Activated gamma-delta T cell (primary cell): ENCODE measurements around the gene PPP1R18.
A peak's percentile ranks its signal among the peaks of the same experiment; 100 is the strongest.
"Not testable (repeated sequence)": the region's sequence is repeated elsewhere in the genome, so short reads cannot be mapped to it uniquely, and the experiment has no call there.

Experiments
- DNase-seq: peaks from one replicate; lab custom pipeline; 2025; lab: John Stamatoyannopoulos, UW
- total RNA-seq, 2 donors: gene quantifications; one replicate each; lab custom pipeline; 2026; lab: John Stamatoyannopoulos, UW

PPP1R18 gene, protein sequence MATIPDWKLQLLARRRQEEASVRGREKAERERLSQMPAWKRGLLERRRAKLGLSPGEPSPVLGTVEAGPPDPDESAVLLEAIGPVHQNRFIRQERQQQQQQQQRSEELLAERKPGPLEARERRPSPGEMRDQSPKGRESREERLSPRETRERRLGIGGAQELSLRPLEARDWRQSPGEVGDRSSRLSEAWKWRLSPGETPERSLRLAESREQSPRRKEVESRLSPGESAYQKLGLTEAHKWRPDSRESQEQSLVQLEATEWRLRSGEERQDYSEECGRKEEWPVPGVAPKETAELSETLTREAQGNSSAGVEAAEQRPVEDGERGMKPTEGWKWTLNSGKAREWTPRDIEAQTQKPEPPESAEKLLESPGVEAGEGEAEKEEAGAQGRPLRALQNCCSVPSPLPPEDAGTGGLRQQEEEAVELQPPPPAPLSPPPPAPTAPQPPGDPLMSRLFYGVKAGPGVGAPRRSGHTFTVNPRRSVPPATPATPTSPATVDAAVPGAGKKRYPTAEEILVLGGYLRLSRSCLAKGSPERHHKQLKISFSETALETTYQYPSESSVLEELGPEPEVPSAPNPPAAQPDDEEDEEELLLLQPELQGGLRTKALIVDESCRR
- total RNA-seq: 188 to 242 reads per million in 2 donors

DNA sequence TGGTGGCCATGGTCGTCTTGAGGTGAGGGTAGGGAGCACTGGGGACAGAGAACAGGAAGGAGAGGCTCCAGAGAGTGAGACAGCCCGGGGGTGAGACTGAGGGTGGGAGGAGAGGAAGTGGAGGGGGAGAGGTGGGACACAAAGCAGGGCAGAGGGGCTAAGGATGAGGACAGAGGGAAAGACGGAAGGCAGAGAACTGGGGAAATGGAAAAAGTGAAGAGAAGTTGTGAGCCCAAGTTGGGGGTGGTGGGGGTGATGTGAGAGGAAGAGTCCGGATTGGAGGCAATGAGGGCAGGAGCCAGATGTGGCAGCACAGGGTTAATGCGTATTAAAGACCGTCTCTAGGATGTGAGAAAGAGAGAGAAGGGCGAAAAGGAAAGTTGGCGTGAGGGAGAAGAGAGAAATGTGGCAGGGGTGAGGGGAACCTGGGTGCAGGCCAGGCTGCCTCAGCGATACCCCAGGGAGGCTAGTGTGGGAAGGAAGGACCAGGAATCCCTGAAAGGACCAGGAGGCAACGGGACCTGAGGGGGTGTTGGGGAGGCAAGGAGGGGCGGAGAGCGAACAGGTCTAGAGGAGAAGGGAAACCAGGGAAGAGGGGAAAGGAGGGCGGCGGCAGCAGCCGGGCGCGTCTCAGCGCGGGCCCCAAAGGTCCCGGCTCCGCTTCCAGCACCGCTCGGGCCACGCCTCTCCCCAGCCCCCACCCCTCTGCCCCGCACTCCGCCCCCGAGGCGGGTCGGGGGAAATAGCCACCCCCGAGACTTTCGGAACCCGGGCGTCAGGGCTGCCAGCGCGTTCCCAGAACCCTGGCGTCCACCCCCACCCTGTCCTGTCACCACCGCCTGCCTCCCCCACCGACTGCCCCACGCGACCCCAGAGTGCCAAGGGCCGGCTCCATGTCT lies at the start of gene PPP1R18:
TSS of gene PPP1R18 (minus strand) at position 637 of the 899 bp plus-strand sequence. CDS start at position 10, 627 bp downstream.
- DNase-seq: peak; percentile 69

DNA sequence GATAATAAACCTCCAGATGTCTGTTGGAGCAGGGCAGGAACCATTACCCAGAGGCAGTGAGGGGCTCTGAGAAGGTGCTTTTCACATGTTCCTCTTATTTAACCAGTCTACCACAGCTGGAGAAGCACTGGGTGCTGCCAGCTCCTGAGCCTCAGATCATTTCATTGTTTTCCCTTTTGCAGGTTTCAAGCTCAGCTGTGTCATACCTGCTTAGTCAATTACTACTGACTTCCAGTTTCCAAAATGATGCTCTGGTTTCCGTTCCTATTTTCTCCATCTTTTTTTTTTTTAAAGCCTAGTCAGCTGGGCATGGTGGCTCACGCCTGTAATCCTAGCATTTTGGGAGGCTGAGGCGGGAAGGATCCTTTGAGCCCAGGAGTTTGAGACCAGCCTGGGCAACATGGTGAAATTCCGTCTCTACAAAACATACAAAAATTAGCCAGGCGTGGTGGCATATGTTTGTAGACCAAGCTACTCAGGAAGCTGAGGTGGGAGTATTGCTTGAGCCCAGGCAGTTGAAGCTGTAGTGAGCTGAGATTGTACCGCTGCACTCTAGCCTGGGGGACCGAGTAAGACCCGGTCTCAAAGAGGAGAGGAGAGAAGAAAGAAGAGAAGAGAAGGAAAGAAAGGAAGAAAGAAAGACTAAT lies 49.3 kb upstream of the PPP1R18 start:
- DNase-seq: no peak

DNA sequence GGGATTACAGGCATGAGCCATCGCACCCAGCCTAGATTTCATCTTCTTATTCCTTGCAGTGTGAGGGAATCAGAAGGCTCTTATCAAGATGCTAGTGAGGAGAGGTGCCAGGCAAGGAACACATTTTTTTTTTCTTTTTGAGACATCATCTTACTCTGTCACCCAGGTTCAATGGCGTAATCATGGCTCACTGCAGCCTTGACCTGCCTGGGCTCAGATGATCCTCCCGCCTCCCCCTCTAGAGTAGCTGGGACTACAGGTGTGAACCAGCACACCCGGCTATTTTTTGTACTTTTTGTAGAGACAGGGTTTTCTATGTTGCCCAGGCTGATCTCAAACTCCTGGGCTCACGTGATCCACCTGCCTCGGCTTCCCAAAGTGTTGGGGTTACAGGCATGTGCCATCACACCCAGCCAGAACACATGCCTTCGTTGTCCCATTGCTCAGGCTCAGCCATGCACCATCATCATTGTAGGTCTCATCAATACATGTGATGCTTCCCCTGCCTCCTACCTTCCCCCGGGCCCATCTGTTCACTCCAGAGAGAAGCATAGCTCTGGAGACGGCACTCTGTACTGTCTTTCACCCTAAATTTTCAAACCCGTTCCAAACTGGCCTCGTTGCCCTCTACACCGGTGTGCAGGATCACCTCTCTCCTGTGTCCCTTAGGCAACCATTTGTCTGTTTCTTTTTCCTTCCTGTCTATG lies 45.9 kb upstream of the PPP1R18 start:
- no peak for DNase-seq

DNA sequence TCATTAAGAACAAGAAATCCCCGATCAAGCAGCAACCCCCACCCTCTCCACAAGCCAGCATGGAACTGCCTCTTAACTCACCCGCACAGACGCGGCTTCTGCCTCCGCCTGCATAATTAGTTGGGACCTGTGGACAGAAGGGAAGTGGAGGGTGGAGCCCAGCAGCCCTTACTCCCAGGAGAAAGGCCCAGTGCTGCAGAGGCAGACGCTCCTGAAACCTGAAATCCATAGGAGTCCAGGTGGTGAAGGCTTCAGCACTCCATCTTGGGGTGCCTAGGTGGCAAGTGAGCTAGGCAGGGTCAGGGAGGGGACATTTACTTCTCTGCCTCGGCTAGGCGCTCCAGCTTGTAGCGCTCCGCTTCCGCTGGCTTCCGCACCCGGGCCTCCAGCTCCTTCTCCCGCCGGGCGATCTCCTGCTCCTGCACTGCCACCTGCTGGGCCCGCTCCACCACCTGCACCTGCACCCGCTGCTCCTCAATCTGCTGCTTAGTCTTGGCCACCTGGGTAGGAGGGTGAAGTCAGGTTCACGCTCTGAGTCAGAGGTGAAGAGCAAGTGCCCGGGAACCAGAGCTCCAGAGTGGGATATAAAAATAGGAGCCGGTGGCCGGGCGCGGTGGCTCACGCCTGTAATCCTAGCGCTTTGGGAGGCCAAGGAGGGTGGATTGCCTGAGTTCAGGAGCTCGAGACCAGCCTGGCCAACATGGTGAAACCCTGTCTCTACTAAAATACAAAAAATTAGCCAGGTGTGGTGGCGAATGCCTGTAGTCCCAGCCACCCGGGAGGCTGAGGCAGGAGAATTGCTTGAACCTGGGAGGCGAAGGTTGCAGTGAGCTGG lies 44.4 kb upstream of the PPP1R18 start:
- DNase-seq: peak; percentile 51

GRCh38 chr6:30727920-30728553 lies 41.6 kb upstream of the PPP1R18 start:
- DNase-seq: no peak

GRCh38 chr6:30726506-30727413 lies 40.3 kb upstream of the PPP1R18 start:
- DNase-seq: no peak

GRCh38 chr6:30725713-30726505 lies 39.5 kb upstream of the PPP1R18 start:
- no peak for DNase-seq

DNA sequence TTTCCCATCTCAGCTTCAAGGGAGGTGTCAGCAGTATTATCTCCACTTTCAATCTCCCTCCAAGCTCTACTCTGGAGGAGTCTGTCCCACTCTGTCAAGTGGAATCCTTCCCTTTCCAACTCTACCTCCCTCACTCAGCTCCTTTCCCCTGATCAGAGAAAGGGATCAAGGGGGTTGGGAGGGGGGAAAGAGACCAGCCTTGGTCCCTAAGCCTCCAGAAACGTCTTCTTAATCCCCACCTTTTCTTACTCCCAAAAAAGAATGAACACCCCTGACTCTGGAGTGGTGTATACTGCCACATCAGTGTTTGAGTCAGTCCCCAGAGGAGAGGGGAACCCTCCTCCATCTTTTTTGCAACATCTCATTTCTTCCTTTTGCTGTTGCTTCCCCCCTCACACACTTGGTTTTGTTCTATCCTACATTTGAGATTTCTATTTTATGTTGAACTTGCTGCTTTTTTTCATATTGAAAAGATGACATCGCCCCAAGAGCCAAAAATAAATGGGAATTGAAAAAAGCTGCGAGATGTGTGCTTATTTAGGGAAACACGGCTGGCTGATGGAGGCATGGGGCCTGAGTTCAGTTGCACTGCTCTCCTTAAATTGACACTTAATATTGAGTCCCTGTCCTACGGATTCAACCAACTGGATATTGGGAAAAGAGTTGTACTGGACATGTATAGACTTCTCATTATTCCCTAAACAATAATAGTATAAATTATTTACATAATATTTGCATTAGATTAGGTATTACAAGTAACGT lies 38.6 kb upstream of the PPP1R18 start:
- DNase-seq: no peak

DNA sequence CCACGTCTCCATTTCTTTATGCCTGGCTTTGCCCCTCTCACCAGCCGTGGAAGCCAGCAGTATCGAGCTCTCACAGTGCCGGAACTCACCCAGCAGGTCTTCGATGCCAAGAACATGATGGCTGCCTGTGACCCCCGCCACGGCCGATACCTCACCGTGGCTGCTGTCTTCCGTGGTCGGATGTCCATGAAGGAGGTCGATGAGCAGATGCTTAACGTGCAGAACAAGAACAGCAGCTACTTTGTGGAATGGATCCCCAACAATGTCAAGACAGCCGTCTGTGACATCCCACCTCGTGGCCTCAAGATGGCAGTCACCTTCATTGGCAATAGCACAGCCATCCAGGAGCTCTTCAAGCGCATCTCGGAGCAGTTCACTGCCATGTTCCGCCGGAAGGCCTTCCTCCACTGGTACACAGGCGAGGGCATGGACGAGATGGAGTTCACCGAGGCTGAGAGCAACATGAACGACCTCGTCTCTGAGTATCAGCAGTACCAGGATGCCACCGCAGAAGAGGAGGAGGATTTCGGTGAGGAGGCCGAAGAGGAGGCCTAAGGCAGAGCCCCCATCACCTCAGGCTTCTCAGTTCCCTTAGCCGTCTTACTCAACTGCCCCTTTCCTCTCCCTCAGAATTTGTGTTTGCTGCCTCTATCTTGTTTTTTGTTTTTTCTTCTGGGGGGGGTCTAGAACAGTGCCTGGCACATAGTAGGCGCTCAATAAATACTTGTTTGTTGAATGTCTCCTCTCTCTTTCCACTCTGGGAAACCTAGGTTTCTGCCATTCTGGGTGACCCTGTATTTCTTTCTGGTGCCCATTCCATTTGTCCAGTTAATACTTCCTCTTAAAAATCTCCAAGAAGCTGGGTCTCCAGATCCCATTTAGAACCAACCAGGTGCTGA lies 37.6 kb upstream of the PPP1R18 start:
- not testable (repeated sequence) for DNase-seq

DNA sequence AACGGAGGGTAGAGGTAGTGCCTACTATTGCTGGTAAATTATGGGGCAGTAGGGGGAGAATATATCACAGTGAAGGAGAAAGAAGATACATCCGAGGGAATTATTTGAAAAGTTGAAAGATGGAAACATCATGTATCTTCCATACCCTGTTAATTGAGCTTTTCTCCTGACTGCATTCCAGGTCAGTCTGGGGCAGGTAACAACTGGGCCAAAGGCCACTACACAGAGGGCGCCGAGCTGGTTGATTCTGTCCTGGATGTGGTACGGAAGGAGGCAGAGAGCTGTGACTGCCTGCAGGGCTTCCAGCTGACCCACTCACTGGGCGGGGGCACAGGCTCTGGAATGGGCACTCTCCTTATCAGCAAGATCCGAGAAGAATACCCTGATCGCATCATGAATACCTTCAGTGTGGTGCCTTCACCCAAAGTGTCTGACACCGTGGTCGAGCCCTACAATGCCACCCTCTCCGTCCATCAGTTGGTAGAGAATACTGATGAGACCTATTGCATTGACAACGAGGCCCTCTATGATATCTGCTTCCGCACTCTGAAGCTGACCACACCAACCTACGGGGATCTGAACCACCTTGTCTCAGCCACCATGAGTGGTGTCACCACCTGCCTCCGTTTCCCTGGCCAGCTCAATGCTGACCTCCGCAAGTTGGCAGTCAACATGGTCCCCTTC lies 36.9 kb upstream of the PPP1R18 start:
- not testable (repeated sequence) for DNase-seq

GRCh38 chr6:30722280-30723112 lies 36.1 kb upstream of the PPP1R18 start:
- peak; percentile 18 for DNase-seq

- DNase-seq: not testable (repeated sequence)
These were observed 35.5 kb upstream of the PPP1R18 start for GRCh38 chr6:30722025-30722279.

GRCh38 chr6:30721198-30722024 lies 35.0 kb upstream of the PPP1R18 start:
- DNase-seq: peak; percentile 94

- peak; percentile 16 for DNase-seq
These were observed 34.3 kb upstream of the PPP1R18 start for GRCh38 chr6:30720738-30721197.
